ENCODE measurements around the gene ADGRD1.
"Not testable (repeated sequence)": the region's sequence is repeated elsewhere in the genome, so short reads cannot be mapped to it uniquely, and the experiment has no call there.

ADGRD1 gene

GRCh38 chr12:130953771-130954543 is at the start of gene ADGRD1:
ADGRD1 (plus strand) TSS chr12:130953907; CDS start chr12:130954466, 559 bp downstream.
- intact Hi-C loops (cut with DNase I): no loop called here
- peak in 1 of 10 donors; percentile 85 for DNase-seq

- DNase-seq: no peak
- intact Hi-C loops (cut with DNase I): no loop called here
These were observed 49.6 kb upstream of the ADGRD1 start for GRCh38 chr12:130904064-130904463.

GRCh38 chr12:130904936-130905455 is 48.7 kb upstream of the ADGRD1 start:
- intact Hi-C loops (cut with DNase I); DNase-seq: not testable (repeated sequence)

- intact Hi-C loops (cut with DNase I): no loop called here
- DNase-seq: no peak
These were observed 44.6 kb upstream of the ADGRD1 start for GRCh38 chr12:130909111-130909510.

- intact Hi-C loops (cut with DNase I): loop anchor here (10.0 kb wide), 1 partner anchor 1094 kb away; no protein-coding TSS in a partner anchor
- no peak for DNase-seq
These were observed 42.5 kb upstream of the ADGRD1 start for GRCh38 chr12:130911193-130911592.

- no peak for DNase-seq
- intact Hi-C loops (cut with DNase I): loop anchor here (10.0 kb wide), 1 partner anchor 1093 kb away; no protein-coding TSS in a partner anchor
These were observed 41.8 kb upstream of the ADGRD1 start for GRCh38 chr12:130911933-130912332.

- intact Hi-C loops (cut with DNase I): loop anchor here (2.0 to 10.0 kb wide), 3 partner anchors 216 to 1088 kb away; no protein-coding TSS in a partner anchor
- DNase-seq: peak; percentile 55 to 95 (median 70)
These were observed 37.3 kb upstream of the ADGRD1 start for GRCh38 chr12:130916241-130916911.

- intact Hi-C loops (cut with DNase I): loop anchor here (2.0 to 10.0 kb wide), 3 partner anchors 215 to 1087 kb away; no protein-coding TSS in a partner anchor
- DNase-seq: no peak
These were observed 36.1 kb upstream of the ADGRD1 start for GRCh38 chr12:130917607-130918006.

- intact Hi-C loops (cut with DNase I): loop anchor here (5.0 to 10.0 kb wide), 2 partner anchors 913 to 1086 kb away; no protein-coding TSS in a partner anchor
These were observed 34.6 kb upstream of the ADGRD1 start for GRCh38 chr12:130919086-130919485.

GRCh38 chr12:130920119-130920703 is 33.5 kb upstream of the ADGRD1 start:
- intact Hi-C loops (cut with DNase I): no loop called here
- no peak for DNase-seq

More at GRCh38 chr12:130919086-130919485, 34.6 kb upstream of the ADGRD1 start:
- DNase-seq: no peak

- no peak for DNase-seq
- intact Hi-C loops (cut with DNase I): no loop called here
These were observed 32.9 kb upstream of the ADGRD1 start for GRCh38 chr12:130920723-130921381.

- no peak for DNase-seq
These were observed 31.2 kb upstream of the ADGRD1 start for GRCh38 chr12:130922511-130922953.

GRCh38 chr12:130924966-130925665 is 28.6 kb upstream of the ADGRD1 start:
- DNase-seq: peak in 1 of 10 donors; percentile 69
- intact Hi-C loops (cut with DNase I): no loop called here

More at GRCh38 chr12:130922511-130922953, 31.2 kb upstream of the ADGRD1 start:
- intact Hi-C loops (cut with DNase I): no loop called here

GRCh38 chr12:130925666-130926015 is 28.1 kb upstream of the ADGRD1 start:
- intact Hi-C loops (cut with DNase I): no loop called here
- peak in 4 of 10 donors; percentile 32 to 49 (median 40) for DNase-seq

- no peak for DNase-seq
- intact Hi-C loops (cut with DNase I): no loop called here
These were observed 24.3 kb upstream of the ADGRD1 start for GRCh38 chr12:130929363-130929762.

GRCh38 chr12:130932061-130932930 is 21.4 kb upstream of the ADGRD1 start:
- DNase-seq: no peak
- intact Hi-C loops (cut with DNase I): no loop called here

- DNase-seq: peak in 1 of 10 donors; percentile 81
- intact Hi-C loops (cut with DNase I): no loop called here
These were observed 20.3 kb upstream of the ADGRD1 start for GRCh38 chr12:130933269-130933995.

GRCh38 chr12:130934753-130935152 is 19.0 kb upstream of the ADGRD1 start:
- intact Hi-C loops (cut with DNase I): no loop called here
- no peak for DNase-seq

Data from posterior cingulate gyrus (tissue), 11 donors.